Measurements from ENCODE around the gene GJC2. TPM values are rescaled to one million over a fixed set of nuclear protein-coding genes. Genes with fewer than 3 reads are reported as not detected.

The GJC2 gene
- total and polyA plus RNA-seq, 10 of the 15 experiments (the other 5 are each of a cell fraction or from before 2014, with no cell fraction given) = 0.04 to 0.44 (median 0.07) TPM; not detected in 4

DNA sequence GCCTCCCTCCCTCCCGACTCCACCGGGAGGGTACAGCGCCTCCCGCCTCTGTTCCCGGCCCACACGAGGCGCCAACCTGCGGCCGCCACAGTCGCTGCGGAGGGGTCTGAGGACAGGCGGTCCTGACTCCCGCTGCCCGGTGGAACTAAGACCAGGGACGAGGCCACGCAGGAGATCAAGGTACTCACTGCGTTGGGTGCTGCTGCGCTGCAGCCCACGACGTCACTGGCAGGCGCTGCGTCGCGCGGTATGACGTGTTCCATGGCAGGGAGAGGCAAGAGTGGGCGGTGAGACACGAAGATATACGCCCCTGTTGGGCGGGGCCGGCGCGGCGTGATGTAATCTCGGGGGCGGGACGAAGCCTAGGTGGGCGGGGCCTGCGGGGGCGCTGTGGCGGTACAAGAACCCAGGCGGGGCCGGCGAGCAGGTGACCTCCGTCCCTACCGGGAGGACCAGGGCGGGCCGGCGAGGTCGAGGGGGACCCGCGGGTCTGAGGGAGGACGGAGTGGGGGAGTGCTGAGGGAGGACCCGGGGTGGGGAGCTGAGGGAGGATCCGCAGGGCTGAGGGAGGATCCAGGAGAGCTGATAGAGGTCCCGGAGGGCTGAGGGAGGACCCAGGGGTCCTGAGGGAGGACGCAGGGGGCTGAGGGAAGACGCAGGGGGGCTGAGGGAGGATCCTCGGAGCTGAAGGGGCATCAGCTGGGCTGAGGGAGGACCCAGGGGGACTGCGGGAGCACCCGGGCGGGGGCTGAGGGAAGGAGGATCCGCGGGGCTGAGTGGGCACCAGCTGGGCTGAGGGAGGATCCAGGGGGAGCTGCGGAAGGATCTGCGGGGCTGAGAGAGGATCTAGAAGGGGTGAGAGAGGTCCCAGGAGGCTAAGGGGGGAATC, 40.4 kb upstream of the GJC2 start, which contains the start of gene MRPL55 (continued):
- TF ChIP-seq ASH2L (IDR thresholded peaks at IDR 0.05; ENCODE audit: borderline replicate concordance, low read depth) (no peak), E4F1 (IDR thresholded peaks at IDR 0.05; ENCODE audit: borderline replicate concordance, partially characterized antibody) (no peak), RCOR1 (conservative IDR thresholded peaks at IDR 0.05; ENCODE audit: low read depth, low read length) (0 out of 2 replicates have a peak, but pooled peaks have one; percentile 43), TCF7 (IDR thresholded peaks at IDR 0.05; ENCODE audit: borderline replicate concordance) (no peak), SPI1 (IDR thresholded peaks at IDR 0.05; ENCODE audit: borderline replicate concordance, insufficient read depth, low read depth, low read length) (no peak), FOXM1 (IDR thresholded peaks at IDR 0.05; ENCODE audit: low read depth, low read length) (no peak), IRF5 (IDR thresholded peaks at IDR 0.05; ENCODE audit: borderline replicate concordance) (no peak), YY1 (IDR thresholded peaks at IDR 0.05; ENCODE audit: low read depth, low read length) (peak; percentile 74; the same call in 1 of the 2 replicates), POLR2A (IDR thresholded peaks at IDR 0.05; ENCODE audit: low read depth, low read length) (peak; percentile 98), ATF7 (IDR thresholded peaks at IDR 0.05; ENCODE audit: low read depth) (peak; percentile 90), ELK1 (IDR thresholded peaks at IDR 0.05; ENCODE audit: low read depth, low read length) (no peak), EED (IDR thresholded peaks at IDR 0.05; ENCODE audit: low read depth) (peak; percentile 39; the same call in 1 of the 2 replicates), MAX (IDR thresholded peaks at IDR 0.05; ENCODE audit: low read depth, low read length) (peak; percentile 27; the same call in 1 of the 2 replicates), MEF2A (IDR thresholded peaks at IDR 0.05; ENCODE audit: insufficient read depth, low read depth, low read length) (no peak), SREBF2 (IDR thresholded peaks at IDR 0.05; ENCODE audit: low read length) (no peak), POLR2AphosphoS5 (IDR thresholded peaks at IDR 0.05; ENCODE audit: low read length) (peak; percentile 93)
- TF ChIP-seq, protein P1, sequence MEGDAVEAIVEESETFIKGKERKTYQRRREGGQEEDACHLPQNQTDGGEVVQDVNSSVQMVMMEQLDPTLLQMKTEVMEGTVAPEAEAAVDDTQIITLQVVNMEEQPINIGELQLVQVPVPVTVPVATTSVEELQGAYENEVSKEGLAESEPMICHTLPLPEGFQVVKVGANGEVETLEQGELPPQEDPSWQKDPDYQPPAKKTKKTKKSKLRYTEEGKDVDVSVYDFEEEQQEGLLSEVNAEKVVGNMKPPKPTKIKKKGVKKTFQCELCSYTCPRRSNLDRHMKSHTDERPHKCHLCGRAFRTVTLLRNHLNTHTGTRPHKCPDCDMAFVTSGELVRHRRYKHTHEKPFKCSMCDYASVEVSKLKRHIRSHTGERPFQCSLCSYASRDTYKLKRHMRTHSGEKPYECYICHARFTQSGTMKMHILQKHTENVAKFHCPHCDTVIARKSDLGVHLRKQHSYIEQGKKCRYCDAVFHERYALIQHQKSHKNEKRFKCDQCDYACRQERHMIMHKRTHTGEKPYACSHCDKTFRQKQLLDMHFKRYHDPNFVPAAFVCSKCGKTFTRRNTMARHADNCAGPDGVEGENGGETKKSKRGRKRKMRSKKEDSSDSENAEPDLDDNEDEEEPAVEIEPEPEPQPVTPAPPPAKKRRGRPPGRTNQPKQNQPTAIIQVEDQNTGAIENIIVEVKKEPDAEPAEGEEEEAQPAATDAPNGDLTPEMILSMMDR (IDR thresholded peaks at IDR 0.05 in 2 of 3, conservative IDR thresholded peaks at IDR 0.05 in 1 of 3; ENCODE audit: control insufficient read depth in 2 of 3, extremely low read depth in 1 of 3, insufficient read depth in 1 of 3, low read depth in 3 of 3, low read length in 3 of 3) = 0 out of 6 replicates have a peak, but pooled peaks of 1 of the 3 experiments have one; percentile 8
- TF ChIP-seq, protein P2, sequence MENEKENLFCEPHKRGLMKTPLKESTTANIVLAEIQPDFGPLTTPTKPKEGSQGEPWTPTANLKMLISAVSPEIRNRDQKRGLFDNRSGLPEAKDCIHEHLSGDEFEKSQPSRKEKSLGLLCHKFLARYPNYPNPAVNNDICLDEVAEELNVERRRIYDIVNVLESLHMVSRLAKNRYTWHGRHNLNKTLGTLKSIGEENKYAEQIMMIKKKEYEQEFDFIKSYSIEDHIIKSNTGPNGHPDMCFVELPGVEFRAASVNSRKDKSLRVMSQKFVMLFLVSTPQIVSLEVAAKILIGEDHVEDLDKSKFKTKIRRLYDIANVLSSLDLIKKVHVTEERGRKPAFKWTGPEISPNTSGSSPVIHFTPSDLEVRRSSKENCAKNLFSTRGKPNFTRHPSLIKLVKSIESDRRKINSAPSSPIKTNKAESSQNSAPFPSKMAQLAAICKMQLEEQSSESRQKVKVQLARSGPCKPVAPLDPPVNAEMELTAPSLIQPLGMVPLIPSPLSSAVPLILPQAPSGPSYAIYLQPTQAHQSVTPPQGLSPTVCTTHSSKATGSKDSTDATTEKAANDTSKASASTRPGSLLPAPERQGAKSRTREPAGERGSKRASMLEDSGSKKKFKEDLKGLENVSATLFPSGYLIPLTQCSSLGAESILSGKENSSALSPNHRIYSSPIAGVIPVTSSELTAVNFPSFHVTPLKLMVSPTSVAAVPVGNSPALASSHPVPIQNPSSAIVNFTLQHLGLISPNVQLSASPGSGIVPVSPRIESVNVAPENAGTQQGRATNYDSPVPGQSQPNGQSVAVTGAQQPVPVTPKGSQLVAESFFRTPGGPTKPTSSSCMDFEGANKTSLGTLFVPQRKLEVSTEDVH (IDR thresholded peaks at IDR 0.05; ENCODE audit: low read depth, partially characterized antibody) = peak; percentile 67
